Activated CD4-positive, alpha-beta T cell treated with anti-CD3 and anti-CD28 coated beads for 48 hours (primary cell): ENCODE results near the gene SBNO2.
A peak's percentile ranks its signal among the peaks of the same experiment; 100 is the strongest.

Experiments used
- DNase-seq: peaks from one replicate; pipeline ENCODE4 v3.0.0-alpha.2; 2020

Gene SBNO2

DNA sequence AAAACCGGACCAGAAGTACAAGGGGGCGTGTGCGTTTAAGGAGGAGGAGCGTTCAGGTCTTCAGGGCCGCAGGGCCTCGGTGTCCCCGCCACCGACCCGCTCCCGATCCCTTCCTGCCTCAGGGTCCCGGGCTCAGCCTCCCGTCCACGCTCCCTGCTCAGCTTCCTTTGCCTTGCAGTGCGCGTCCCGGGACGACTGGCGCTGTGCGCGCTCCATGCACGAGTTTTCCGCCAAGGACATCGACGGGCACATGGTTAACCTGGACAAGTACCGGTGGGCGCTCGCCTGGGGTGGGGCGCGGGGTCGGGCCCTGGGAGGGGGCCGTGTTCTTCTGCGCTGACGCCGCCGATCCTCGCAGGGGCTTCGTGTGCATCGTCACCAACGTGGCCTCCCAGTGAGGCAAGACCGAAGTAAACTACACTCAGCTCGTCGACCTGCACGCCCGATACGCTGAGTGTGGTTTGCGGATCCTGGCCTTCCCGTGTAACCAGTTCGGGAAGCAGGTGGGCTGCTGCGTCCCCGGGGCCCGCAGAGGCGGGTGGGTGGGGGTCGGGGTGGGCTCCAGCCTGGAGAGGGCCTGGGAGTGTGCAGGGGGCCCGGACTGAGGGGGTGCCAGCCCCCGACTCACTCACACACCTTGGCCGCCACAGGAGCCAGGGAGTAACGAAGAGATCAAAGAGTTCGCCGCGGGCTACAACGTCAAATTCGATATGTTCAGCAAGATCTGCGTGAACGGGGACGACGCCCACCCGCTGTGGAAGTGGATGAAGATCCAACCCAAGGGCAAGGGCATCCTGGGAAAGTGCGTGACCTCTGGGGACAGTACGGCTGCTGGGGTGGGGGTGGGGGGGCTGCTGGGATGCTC lies 68.8 kb downstream of the SBNO2 start:
- DNase-seq, result no peak

DNA sequence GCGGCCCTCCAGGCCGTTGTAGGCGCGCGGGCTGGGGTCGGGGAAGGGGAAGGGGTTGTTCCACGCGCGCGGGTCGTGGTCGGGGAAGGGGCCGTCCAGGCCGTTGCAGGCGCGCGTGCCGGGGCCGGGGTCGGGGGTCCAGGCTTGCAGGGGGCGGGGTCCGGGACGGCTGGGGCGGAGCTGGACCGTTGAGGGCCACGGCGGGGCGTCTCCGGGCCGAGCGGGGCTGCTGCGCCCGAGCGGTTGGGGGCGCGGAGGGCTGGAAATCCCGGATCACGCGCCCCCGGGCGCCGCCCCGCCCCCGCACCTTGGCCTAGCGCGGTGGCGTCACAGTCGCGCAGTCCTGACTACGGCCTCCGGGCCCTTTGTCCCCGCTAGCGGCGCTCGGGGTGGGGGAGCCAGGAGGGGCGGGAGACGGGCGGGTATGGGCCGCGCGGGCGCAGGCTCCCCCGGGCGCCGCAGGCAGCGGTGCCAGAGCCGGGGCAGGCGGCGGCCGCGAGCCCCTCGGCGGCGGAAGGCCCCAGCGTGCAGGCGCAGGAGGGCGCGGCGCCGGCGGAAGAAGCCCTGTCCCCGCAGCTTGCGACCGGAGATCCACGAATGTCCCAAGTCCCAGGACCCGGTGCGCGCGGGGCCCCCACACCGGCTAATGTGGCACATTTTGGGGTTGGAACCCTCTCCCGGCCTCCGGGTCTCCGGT lies 69.6 kb downstream of the SBNO2 start:
- DNase-seq, result peak; percentile 78

DNA sequence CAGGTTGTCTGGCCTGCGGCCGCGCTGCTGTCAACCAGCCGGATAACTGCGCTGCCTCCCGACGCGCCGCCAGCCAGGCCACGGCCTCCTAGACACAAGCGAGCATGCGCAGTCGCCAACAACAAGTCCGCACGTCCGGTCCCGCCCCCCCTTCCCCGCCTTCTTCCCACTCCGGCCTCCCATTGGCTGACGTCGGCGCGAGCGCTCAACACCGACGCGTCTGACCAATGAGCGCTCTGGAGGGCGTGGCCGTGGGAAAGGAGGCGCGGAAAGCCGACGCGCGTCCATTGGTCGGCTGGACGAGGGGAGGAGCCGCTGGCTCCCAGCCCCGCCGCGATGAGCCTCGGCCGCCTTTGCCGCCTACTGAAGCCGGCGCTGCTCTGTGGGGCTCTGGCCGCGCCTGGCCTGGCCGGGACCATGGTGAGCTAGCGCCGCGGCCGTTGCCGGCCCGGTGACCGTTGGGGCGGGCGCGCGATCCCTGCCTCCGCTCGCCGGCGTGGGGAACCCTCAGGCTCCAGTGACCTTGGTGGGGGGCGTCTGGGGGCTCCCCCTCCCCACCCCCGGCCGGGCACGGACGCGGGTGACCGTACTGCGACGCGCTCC lies 70.3 kb downstream of the SBNO2 start, which contains the start of gene GPX4:
Gene GPX4 (plus strand): TSS at position 287 of the 603 bp plus-strand sequence. CDS start 50 bp downstream, at position 337.
- DNase-seq, result peak; percentile 99

DNA sequence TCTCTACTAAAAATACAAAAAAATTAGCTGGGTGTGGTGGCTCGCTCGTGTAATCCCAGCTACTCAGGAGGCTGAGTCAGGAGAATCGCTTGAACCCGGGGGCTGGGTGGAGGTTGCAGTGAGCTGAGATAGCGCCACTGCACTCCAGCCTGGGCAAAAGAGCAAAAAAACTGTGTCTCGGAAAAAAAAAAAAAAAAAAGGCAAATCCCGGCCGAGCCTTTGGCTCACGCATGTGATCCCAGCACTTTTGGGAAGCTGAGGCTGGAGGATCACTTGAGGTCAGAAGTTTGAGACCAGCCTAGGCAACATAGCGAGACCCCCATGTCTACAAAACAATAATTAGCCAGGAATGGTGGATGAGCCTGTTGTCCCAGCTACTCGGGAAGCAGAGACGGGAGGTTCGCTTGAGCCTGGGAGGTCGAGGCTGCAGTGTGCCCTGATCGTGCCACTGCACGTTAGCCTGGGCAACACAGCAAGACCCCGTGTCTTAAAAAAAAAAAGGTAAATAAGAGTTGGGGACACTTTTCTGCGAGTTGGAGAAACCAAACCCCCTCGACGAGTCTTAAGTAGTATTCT lies 70.8 kb downstream of the SBNO2 start:
- no peak for DNase-seq

DNA sequence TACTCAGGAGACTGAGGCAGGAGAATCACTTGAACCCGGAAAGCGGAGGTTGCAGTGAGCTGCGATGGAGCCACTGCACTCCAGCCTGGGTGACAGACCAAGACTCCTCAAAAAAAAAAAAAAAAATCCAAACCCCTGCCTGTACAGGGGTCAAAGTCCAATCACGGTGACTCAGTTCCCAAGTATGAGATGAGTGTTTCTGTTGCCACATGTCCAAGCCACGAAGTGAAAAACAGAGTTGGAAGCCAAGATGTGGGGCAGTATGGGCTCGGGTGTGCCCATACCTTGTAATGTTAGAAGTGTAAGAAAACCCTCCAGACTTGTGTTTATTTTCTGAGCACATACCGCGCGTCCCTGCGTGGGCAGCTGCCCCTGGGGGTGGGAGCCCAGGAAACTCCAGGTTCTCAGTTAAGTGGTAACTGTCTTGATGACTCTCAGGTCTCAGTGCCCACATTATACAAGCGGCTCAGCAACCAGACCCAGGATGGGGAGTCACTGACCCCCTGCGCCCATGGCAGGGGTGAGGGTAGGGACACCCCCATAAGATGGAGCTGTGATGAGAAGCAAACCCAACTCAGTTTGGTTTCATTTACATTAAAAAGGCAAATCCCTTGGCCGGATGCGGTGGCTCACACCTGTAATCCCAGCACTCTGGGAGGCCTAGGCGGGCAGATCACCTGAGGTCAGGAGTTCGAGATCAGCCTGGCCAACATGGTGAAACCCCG lies 71.5 kb downstream of the SBNO2 start:
- DNase-seq, result peak; percentile 82

DNA sequence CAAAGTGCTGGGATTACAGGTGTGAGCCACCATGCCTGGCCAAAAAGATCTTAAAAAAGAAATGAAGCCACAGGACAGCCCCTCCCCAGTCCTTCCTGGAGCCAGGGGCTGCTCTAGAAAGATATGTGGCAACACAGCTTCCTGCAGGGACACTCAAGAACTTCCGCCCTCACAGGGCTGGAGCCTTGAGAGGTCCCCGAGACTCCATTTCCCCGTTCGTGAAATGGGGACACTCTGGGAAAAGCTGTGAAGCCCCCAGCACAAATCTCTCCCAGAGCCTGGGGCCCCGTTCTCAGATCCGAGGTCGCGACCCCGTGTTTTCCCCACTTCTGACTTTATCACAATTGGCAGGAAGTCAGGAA lies 72.8 kb downstream of the SBNO2 start:
- peak; percentile 13 for DNase-seq

DNA sequence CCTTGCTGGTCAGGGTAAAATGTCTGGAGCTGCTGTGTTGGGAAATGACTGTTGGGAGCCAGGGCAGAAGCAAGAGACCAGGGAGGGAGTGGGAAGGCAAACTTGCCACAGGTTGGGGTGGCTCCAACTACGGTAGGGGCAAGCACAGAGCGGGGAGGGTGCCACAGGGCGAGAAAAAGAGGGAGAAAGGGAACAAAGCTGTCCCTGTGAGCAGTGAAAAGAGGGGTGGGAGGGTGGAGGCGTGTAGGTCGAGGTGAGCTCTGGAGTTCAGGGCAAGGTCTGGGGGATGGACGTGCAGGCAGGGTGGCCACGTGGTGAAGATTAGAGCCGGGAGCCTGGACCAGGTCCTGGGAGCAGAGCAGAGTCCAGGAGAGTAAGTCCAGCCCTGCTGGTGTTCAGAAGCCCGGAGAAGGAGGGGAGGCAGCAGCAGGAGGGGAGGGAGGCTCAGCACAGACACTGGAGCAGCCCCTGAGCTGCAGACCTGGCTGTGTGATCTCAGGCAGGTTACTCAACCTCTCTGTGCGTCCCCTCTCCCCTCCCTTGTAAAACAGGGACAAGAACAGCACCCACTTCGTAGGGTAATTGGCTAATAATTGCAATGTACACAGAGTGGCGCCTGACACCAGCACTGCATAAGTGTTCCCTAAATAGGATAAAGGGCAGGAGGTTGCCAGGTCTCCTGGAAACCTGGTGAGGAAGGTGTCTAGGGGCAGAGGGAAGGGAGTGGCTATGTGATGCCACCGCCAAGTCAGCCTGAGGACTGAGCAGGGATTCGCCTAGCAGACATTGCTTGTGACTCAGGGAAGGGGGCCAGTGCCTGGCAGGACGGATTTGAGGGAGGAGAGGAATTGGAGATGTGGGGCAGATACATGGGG lies 75.7 kb downstream of the SBNO2 start:
- no peak for DNase-seq

DNA sequence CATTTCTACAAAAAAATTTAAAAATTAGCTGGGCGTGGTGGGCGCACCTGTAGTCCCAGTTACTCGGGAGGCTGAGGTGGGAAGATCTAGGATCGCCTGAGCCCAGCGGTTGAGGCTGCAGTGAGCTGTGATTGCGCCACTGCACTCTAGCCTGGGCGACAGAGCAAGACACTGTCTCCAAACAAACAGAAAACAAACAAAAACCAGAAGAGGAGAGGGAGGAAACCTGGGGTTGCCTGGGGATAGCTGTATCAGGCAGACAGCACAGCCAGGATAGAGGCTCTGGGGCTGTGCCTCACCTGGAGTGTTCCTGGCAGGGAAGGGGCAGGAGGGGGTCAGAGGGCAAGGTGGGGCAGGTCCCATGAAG lies 76.3 kb downstream of the SBNO2 start:
- no peak for DNase-seq

DNA sequence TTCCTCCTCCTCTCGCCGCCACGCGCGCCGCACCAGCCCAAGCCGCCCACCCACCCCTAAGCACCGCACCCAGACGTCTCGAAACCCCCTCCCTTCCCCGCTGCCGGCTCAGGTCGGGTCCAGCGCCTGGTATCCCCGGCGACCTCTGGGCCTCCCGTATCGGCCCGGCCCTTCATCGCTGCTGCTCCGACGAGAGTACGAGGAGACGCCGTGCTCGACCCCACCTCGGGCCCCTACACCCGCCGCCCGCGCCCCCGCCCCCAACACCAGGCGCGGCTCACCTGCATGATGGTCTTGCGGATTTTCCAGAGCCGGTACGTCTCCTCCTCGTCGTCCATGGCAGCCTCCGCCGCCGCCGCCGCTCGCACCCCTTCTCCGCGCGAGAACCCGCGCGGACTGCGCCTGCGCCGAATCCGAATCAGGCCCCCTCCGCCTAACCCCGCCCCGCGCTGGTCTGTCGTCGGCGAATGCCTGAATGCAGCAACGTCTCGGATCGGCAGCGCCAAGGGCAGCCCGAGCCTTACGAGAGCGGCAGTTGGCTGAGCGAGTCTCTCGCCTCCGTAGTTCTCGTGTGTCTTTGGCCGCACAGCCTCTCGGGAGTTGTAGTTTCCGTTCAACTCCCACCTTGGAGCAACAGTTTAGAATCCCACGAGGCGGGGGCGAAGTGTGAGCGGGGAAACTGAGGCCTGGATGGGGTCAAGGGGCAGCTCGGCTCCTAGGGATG lies 78.9 kb downstream of the SBNO2 start, which contains the start of gene POLR2E:
Gene POLR2E (minus strand): TSS at position 398 of the 724 bp plus-strand sequence. CDS start 60 bp downstream, at position 338.
- peak; percentile 98 for DNase-seq

DNA sequence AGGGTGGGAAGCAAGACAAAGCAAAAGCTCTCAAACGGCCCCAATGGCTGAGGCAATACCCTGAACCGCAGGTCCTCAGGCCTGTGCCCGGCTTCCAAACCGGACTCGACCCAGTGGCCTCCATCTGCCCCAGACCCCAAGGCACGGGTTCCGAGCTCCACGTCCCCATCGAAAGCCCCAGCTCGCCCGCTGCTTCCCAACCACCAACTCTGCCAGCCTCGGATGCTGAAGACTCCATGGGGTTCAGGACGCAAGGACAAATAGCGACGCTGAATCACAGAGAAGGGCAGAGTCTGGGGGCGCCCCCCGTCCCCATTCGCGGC lies 79.5 kb downstream of the SBNO2 start:
- DNase-seq, result peak; percentile 45

DNA sequence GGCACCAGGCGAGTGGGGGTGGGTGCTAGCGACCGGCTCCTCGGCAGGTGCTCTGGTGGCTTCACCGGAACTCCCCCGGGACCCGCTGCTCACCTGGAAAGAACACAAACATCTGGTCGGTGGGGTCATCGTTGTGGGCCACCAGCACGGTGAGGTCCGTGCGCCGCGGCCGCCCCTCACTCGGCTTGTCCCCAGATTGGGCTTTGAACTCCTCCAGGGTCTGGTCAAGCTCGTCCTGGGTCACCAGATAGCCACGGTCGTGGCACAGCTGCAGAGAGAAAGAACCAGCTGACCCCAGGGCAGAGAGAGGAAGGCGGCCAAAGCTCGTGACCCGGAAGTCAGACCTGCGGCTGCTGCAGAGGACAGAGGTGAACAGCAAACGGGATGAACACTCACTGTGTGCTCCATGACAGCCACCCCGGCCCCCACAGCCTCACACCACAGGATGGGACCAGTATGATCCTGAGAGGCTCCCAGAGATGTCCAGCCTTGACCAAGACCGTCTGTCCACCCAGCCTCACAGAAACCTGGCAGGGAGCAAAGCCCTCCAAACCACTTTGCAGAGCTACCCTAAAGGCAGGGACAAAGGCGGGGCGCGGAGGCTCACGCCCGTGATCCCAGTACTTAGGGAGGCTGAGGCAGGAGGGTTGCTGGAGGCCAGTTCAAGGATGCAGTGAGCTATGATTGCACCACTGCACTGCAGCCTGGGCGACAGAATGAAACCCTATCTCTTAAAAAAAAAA lies 80.1 kb downstream of the SBNO2 start:
- no peak for DNase-seq

DNA sequence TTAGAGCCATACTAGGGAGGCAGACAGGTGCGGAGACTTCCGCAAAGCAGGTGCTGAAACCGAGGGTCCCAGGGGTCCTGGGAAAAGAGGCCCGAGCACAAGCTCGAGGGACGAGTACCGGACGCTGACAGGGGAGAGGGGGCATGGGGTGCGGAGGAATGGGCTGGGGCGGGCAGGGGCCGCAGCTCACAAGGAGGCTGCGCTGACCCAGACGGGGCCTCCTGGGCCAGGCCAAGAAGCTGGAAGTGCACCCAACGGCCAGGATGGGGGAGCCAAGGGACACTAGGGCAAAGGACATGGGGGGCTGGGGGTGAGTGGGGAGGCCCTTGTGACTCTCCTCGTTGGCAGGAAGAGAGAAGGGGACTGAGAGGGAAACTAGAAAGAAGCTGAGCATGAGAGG lies 80.7 kb downstream of the SBNO2 start:
- no peak for DNase-seq

DNA sequence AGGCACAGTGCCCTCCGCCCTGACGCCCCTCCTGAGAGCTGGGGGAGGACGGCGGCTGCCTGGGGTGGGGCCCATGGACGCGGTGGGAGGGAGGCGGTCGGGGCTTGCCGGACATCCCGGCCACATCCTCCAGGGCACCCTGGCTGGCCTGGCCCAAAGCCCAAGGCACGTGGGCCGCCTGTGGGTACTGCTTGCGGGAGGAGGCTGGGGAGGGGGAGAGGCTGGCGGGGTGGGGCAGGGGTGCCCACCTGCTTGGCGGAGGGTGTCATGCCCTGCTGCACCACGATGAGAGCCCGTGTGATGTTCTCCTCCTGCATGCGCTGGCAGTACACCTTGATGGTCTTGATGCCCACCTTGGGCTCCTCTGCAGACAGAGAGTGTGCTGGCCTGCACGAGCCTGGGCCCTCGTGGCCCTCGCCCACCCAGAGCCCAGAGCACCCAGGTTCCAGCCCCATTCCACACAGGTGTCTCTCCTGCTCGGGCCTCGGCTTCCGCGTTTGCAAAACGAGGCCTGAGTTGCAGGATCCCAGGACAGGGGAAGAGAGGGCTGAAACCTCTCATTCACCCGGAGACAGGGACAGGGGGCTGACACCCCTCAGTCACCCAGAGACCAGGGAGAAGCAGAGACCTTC lies 82.4 kb downstream of the SBNO2 start:
- no peak for DNase-seq

DNA sequence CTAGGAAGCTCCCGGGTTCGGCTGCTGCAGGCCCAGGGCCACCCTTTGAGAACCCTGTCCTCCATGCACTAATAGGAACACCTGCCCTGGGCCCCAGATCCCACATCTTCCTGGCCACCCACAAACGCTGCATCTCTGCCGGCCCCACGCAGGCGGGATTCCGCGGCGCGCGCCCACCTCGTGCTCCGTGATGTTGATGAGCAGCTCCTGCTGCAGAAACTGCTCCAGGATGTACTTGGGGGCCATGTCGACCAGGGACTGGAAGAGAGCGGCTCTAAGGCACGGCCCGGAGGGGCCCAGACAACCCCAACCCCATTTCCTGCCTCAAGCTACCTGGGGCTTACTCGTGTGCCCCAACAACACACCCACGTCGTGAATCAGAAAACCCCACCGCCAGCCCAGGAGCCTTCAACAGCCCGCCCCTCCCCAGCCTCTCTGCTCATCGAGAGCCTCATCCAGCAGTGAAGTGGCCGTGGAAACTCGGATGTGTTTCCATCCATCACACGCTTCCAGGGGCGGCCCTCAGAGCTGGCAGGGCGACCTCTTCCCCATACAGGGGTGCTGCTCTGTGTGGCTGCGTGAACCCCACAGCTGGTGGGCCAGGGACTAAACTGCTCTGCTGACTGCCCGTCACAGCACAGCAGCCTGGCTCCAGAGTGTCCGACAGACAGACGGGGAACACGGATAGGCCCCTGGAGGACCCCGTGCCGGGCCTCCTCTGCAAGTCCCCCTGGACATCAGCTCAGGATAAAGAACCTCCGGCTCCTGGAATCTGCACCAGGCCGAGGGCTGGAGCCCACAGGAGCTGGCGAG lies 83.1 kb downstream of the SBNO2 start:
- DNase-seq, result no peak

DNA sequence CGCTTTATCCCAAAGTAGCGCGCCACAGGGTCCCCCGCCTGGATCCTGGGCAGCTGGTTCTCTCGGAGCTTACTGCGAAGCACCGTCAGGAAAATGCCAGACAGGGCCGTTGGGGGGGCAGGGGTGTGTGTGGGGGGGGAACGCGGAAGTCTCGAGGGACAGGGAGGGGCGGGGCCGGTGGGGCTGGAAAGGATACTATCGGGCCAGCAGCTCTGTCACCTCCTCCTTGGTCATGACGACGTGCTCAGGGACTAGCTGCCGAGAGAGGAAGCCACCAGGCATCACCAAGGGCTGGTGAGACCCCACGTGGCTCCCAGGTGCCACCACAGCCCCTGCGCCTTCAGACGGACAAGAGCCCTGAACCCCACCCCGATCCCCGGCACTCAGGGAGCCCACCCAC lies 84.2 kb downstream of the SBNO2 start:
- DNase-seq, result no peak

DNA sequence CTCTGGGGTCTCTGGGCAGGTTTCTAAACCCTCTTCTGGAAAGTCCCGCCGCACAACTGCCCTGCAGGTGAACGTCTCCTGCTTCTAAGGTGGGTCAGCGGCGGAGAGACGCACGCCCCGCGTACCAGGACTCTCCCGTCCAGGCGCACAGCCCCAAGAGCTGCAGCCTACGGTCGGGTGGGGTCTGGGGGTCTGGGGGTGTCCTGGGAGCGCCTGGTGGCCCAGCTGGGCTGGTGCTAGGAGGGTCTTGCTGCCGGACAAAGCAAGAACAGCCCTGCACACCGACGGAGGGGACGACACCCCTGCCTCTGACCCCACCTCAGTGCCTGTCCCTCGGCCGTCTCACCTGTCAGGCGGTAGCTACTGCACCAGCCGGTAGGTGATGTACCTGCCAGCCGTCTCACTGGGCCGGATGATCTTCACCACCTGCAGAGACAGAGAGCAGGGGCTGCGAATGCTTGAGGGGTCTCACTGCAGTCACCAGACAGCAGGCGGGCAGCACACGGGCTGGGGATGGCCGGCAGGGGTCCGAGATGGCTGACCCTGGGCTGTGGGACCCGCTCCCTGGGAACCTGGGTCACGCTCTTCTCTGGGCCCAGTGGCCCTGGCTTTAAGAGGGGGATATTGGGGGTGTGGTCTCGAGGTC lies 84.8 kb downstream of the SBNO2 start:
- DNase-seq, result no peak

DNA sequence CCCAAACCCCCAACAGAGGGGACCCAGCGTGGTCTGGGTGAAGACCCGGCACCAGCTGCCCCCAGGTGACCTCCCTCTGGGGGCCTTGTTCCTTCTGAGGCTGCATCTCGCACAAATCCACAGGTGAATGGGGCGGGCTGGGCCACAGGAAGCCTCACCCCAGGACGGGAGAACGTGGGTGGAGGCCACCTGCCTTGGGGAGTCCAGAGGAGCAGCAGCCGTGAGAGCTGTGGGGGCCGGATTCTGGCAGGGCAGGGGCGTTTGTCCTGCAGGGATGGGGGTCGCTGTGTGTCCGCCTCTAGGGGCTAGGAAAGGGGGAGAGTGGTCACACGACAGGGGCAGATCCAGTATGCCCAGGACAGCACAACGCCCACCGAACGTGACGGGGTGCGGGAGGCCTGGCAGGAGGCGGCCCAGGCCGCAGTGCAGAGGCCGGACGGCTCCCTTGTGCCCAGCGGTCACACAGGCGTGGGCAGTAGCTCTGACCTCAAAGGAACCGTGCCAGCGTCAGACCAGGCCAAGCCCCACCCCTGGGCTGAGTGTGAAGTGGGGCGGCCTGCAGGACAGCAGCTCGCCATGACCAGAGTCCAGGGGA lies 85.6 kb downstream of the SBNO2 start:
- DNase-seq, result no peak

DNA sequence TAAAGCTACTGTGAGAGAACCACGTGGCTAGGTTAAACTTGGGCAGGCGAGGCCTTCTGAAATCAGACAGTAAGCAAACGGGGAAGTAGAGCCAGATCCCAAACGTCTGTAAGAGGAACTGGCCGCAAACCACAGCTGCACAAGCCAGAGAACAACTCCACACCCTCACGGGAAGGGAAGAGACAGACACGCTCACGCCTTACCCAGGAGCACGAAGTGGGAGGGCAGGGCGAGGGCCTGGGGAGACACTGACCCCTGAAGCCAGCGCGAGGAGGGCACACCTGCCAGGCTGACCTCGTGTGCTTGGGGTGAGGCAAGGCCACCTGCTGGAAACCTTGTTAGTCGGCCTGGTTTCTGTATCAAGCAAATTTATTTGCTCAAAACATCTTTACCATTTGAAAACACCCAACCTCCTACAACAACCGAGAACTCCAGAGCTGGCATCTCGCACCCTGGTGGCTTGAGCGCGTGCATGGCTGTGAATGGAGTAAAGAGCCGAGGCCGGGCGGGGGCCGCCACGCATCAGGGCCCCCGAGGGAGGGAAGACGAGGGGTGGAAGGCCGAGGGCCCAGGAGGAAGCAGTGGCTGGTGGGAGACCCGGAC lies 86.2 kb downstream of the SBNO2 start:
- DNase-seq, result no peak
